ENCODE measurements around the gene SLC17A3. TPM values are rescaled to one million over a fixed set of nuclear protein-coding genes. Genes with fewer than 3 reads are reported as not detected.

SLC17A3 gene
- total RNA-seq, 2 donors from 2014 or later, result 0.63 TPM; not detected in 1

GRCh38 chr6:25916789-25917490 lies 42.9 kb upstream of the SLC17A3 start:
- H3K9me3 ChIP-seq, result no peaks in the 10 kb centered on the region
- H3K27me3 ChIP-seq (replicated peaks; ENCODE audit: insufficient read depth), result no peaks in the 10 kb centered on the region
- ATAC-seq (ENCODE audit: insufficient number of reproducible peaks, low FRiP score, low read depth), result no peak
- H3K36me3 ChIP-seq, result no peaks in the 10 kb centered on the region
- H3K4me1 ChIP-seq (ENCODE audit: control insufficient read depth in 1 of 2, low read depth in 2 of 2), result peaks cover 2 to 8% of the 10 kb centered on the region in 2 donors
- H3K4me3 ChIP-seq, result no peak overlapping the region
- DNase-seq (ENCODE audit: low spot score), result no peak
- H3K27ac ChIP-seq, result no peak overlapping the region
- TF ChIP-seq CTCF (IDR thresholded peaks at IDR 0.05), result no peak

DNA sequence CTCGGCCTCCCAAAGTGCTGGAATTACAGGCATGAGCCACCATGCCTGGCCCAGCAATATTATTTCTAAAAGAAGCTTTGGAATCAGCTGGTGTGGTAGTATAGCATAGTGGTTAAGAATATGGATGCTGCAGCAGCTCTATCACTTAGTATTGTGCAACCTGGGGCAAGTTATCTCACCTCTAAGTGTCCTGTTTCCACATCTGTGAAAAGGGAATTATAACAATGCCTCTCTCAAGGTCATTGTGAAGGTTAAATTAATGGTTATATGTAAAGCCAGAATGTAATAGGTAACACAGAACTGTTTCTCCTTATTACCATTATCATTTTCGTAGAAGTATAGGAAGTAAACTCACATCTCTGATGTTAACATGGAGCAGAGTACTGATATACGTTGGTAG lies 42.3 kb upstream of the SLC17A3 start:
- no peaks in the 10 kb centered on the region for H3K36me3 ChIP-seq
- no peak overlapping the region for H3K4me3 ChIP-seq
- peaks cover under 1 to 5% of the 10 kb centered on the region in 2 donors for H3K4me1 ChIP-seq (ENCODE audit: control insufficient read depth in 1 of 2, low read depth in 2 of 2)
- DNase-seq (ENCODE audit: low spot score) (no peak), ATAC-seq (ENCODE audit: insufficient number of reproducible peaks, low FRiP score, low read depth) (no peak)
- no peaks in the 10 kb centered on the region for H3K27me3 ChIP-seq (replicated peaks; ENCODE audit: insufficient read depth)
- TF ChIP-seq CTCF (IDR thresholded peaks at IDR 0.05), result no peak
- no peaks in the 10 kb centered on the region for H3K9me3 ChIP-seq
- H3K27ac ChIP-seq, result no peak overlapping the region

DNA sequence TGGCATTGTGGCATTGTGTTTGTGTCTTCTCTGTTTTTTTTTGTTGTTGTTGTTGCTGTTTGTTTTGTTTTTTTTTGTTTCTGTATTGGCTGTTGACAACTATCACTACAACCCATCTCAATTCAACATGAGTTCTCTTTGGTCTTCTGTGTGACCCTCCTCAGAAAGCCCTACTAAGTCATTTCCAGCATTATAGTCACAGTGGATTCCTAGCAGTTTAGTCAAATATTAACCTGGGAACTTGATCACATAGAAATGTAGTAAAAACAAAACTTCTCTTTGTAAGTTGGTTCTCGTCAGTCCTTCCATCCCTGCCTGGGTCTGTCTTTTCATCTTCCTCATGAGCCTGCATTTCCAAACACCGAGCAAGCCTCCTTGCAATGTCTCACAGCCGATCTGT lies 39.7 kb upstream of the SLC17A3 start:
- ATAC-seq (ENCODE audit: insufficient number of reproducible peaks, low FRiP score, low read depth) (no peak), DNase-seq (ENCODE audit: low spot score) (no peak)
- H3K9me3 ChIP-seq, result no peaks in the 10 kb centered on the region
- no peak overlapping the region for H3K27ac ChIP-seq
- no peaks in the 10 kb centered on the region for H3K4me1 ChIP-seq (ENCODE audit: control insufficient read depth in 1 of 2, low read depth in 2 of 2)
- no peak overlapping the region for H3K4me3 ChIP-seq
- H3K27me3 ChIP-seq (replicated peaks; ENCODE audit: insufficient read depth), result no peaks in the 10 kb centered on the region
- no peaks in the 10 kb centered on the region for H3K36me3 ChIP-seq
- TF ChIP-seq CTCF (IDR thresholded peaks at IDR 0.05), result no peak

DNA sequence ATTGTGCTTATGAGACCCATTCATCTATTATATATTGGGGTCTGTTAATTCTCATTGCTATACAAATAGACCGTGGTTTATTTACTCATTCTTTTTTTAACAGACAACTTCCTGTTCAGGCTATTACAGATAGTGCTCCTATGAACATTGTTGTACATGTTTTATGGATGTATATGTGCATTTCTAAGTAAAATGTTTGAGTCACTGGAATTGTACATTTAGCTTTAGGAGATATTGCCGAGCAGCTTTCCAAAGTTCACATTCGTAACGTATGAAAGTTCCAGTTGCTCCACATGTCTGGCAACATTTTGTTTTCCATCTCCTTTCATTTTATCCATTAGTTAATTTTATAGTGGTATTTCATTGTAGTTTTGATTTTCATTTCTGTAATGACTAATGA lies 37.3 kb upstream of the SLC17A3 start:
- TF ChIP-seq CTCF (IDR thresholded peaks at IDR 0.05), result no peak
- no peak overlapping the region for H3K4me3 ChIP-seq

GRCh38 chr6:25907475-25908014 lies 33.5 kb upstream of the SLC17A3 start:
- no peak for ATAC-seq (ENCODE audit: insufficient number of reproducible peaks, low FRiP score, low read depth)
- TF ChIP-seq CTCF (IDR thresholded peaks at IDR 0.05), result no peak

More for the DNA sequence above, 37.3 kb upstream of the SLC17A3 start:
- Histone ChIP-seq H3K4me1 (ENCODE audit: control insufficient read depth in 1 of 2, low read depth in 2 of 2) (no peaks in the 10 kb centered on the region), H3K9me3 (no peaks in the 10 kb centered on the region), H3K27me3 (replicated peaks; ENCODE audit: insufficient read depth) (no peaks in the 10 kb centered on the region), H3K36me3 (no peaks in the 10 kb centered on the region), H3K27ac (no peak overlapping the region)
- DNase-seq (ENCODE audit: low spot score) (no peak), ATAC-seq (ENCODE audit: insufficient number of reproducible peaks, low FRiP score, low read depth) (no peak)

More at GRCh38 chr6:25907475-25908014, 33.5 kb upstream of the SLC17A3 start:
- Histone ChIP-seq H3K4me1 (ENCODE audit: control insufficient read depth in 1 of 2, low read depth in 2 of 2) (no peaks in the 10 kb centered on the region), H3K36me3 (no peaks in the 10 kb centered on the region), H3K9me3 (no peaks in the 10 kb centered on the region), H3K27ac (no peak overlapping the region), H3K27me3 (replicated peaks; ENCODE audit: insufficient read depth) (no peaks in the 10 kb centered on the region), H3K4me3 (no peak overlapping the region)
- DNase-seq (ENCODE audit: low spot score), result no peak
